ENCODE results near the gene KRTAP3-2.

KRTAP3-2 gene

DNA sequence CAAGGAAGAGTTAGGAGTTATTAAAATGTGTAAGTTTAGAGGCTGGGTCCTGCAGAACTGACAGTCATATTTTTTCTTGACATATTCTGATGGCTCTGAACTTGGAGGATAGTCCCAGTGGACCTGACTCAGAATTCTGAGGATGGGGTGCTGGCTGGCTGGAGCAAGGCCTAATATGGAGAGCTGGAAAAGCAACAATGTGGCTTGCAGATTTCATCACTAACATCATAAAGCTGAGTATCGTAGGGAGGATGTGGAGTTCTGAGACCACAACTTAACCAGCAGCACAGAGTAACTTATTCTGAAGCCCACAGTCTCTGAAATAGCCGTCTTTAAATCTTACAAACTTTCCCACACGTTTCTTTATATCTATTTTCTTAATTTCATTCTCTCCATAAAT is 25.0 kb upstream of the KRTAP3-2 start:
- no peaks in the 10 kb centered on the region; the same call in 1 of the 2 replicates for H3K9me3 ChIP-seq (ENCODE audit: control insufficient read depth, insufficient read depth, low read length)
- no peak overlapping the region for H3K9ac ChIP-seq (ENCODE audit: low read depth, low read length)
- H3K4me3 ChIP-seq (ENCODE audit: low read depth, low read length), result no peak overlapping the region
- no peaks in the 10 kb centered on the region for H3K36me3 ChIP-seq (ENCODE audit: control insufficient read depth, insufficient read depth, low read length)
- no peaks in the 10 kb centered on the region for H3K4me1 ChIP-seq (ENCODE audit: control insufficient read depth, insufficient read depth, low read length)
- no peak overlapping the region for H3K27ac ChIP-seq (ENCODE audit: low read depth, low read length)
- no peaks in the 10 kb centered on the region for H3K27me3 ChIP-seq (ENCODE audit: control insufficient read depth, insufficient read depth, low read length)

- H3K27me3 ChIP-seq (ENCODE audit: control insufficient read depth, insufficient read depth, low read length), result no peaks in the 10 kb centered on the region
- no peaks in the 10 kb centered on the region; the same call in 1 of the 2 replicates for H3K9me3 ChIP-seq (ENCODE audit: control insufficient read depth, insufficient read depth, low read length)
- no peak overlapping the region for H3K4me3 ChIP-seq (ENCODE audit: low read depth, low read length)
- no peak overlapping the region for H3K9ac ChIP-seq (ENCODE audit: low read depth, low read length)
- H3K36me3 ChIP-seq (ENCODE audit: control insufficient read depth, insufficient read depth, low read length), result no peaks in the 10 kb centered on the region
- H3K27ac ChIP-seq (ENCODE audit: low read depth, low read length), result no peak overlapping the region
- H3K4me1 ChIP-seq (ENCODE audit: control insufficient read depth, insufficient read depth, low read length), result no peaks in the 10 kb centered on the region
These were observed 20.6 kb upstream of the KRTAP3-2 start for GRCh38 chr17:41020336-41020735.

GRCh38 chr17:41019415-41019814 is 19.7 kb upstream of the KRTAP3-2 start:
- no peaks in the 10 kb centered on the region for H3K36me3 ChIP-seq (ENCODE audit: control insufficient read depth, insufficient read depth, low read length)

DNA sequence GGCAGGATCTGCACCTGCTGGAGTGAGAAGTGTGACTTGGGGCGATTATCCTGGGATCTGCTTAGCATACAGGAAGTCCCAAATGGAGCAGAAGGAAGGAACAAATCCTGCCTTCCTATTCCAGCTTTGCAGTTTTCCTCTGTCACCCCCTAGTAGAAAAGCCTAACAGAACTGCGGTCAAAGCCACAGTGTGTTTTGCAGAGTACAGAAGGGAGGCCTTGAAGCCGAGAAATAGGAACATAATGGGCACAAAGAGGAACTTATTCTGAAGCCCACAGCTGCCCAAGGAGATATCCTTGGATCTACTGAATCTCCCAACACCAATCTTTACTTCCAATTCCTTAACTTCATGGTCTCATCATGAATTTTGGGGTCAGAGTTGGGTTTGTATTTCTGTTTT is 18.8 kb upstream of the KRTAP3-2 start:
- Histone ChIP-seq H3K9ac (ENCODE audit: low read depth, low read length) (no peak overlapping the region), H3K36me3 (ENCODE audit: control insufficient read depth, insufficient read depth, low read length) (no peaks in the 10 kb centered on the region)

More at GRCh38 chr17:41019415-41019814, 19.7 kb upstream of the KRTAP3-2 start:
- no peak overlapping the region for H3K9ac ChIP-seq (ENCODE audit: low read depth, low read length)
- H3K4me3 ChIP-seq (ENCODE audit: low read depth, low read length), result no peak overlapping the region
- H3K9me3 ChIP-seq (ENCODE audit: control insufficient read depth, insufficient read depth, low read length), result no peaks in the 10 kb centered on the region; the same call in 1 of the 2 replicates
- H3K27me3 ChIP-seq (ENCODE audit: control insufficient read depth, insufficient read depth, low read length), result no peaks in the 10 kb centered on the region
- H3K4me1 ChIP-seq (ENCODE audit: control insufficient read depth, insufficient read depth, low read length), result no peaks in the 10 kb centered on the region
- no peak overlapping the region for H3K27ac ChIP-seq (ENCODE audit: low read depth, low read length)

DNA sequence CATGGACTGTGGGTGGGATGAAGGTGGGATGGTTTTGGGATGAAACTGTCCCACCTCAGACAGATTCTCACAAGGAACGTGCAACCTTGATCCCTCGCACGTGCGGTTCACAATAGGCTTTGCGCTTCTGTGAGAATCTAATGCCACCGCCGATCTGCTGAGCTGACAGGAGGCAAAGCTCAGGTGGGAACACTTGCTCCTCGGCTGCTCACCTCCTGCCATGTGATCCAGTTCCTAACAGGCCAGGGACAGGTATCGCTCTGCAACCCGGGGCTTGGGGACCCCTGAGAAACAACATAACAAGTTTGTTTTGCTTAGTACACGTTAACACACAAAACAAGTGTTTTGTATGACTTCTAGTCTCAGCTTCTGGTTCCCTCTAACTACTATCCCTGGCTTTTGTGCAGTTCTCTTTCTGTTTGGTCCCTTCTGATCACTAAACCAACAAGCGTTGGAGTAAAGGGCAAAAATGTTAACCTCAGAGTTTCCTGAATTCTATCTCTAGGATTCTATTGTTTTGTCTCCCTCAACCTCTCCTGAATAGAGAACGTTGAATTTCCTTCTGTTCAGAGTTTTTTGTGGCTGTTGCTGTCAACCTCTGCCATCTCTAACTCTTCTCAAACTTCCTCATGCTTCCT is 17.0 kb upstream of the KRTAP3-2 start:
- Histone ChIP-seq H3K9me3 (ENCODE audit: control insufficient read depth, insufficient read depth, low read length) (no peaks in the 10 kb centered on the region; the same call in 1 of the 2 replicates), H3K36me3 (ENCODE audit: control insufficient read depth, insufficient read depth, low read length) (no peaks in the 10 kb centered on the region), H3K4me3 (ENCODE audit: low read depth, low read length) (no peak overlapping the region), H3K27me3 (ENCODE audit: control insufficient read depth, insufficient read depth, low read length) (no peaks in the 10 kb centered on the region), H3K27ac (ENCODE audit: low read depth, low read length) (no peak overlapping the region), H3K4me1 (ENCODE audit: control insufficient read depth, insufficient read depth, low read length) (no peaks in the 10 kb centered on the region), H3K9ac (ENCODE audit: low read depth, low read length) (no peak overlapping the region)

More for the DNA sequence above, 18.8 kb upstream of the KRTAP3-2 start:
- no peak overlapping the region for H3K4me3 ChIP-seq (ENCODE audit: low read depth, low read length)
- H3K4me1 ChIP-seq (ENCODE audit: control insufficient read depth, insufficient read depth, low read length), result no peaks in the 10 kb centered on the region
- H3K27ac ChIP-seq (ENCODE audit: low read depth, low read length), result no peak overlapping the region
- H3K9me3 ChIP-seq (ENCODE audit: control insufficient read depth, insufficient read depth, low read length), result no peaks in the 10 kb centered on the region; the same call in 1 of the 2 replicates
- no peaks in the 10 kb centered on the region for H3K27me3 ChIP-seq (ENCODE audit: control insufficient read depth, insufficient read depth, low read length)

GRCh38 chr17:41015454-41015853 is 15.7 kb upstream of the KRTAP3-2 start:
- Histone ChIP-seq H3K27ac (ENCODE audit: low read depth, low read length) (no peak overlapping the region), H3K9me3 (ENCODE audit: control insufficient read depth, insufficient read depth, low read length) (no peaks in the 10 kb centered on the region), H3K4me3 (ENCODE audit: low read depth, low read length) (no peak overlapping the region), H3K9ac (ENCODE audit: low read depth, low read length) (no peak overlapping the region), H3K4me1 (ENCODE audit: control insufficient read depth, insufficient read depth, low read length) (no peaks in the 10 kb centered on the region), H3K27me3 (ENCODE audit: control insufficient read depth, insufficient read depth, low read length) (no peaks in the 10 kb centered on the region), H3K36me3 (ENCODE audit: control insufficient read depth, insufficient read depth, low read length) (no peaks in the 10 kb centered on the region)

- Histone ChIP-seq H3K4me1 (ENCODE audit: control insufficient read depth, insufficient read depth, low read length) (peaks cover 14% of the 10 kb centered on the region), H3K27me3 (ENCODE audit: control insufficient read depth, insufficient read depth, low read length) (no peaks in the 10 kb centered on the region), H3K4me3 (ENCODE audit: low read depth, low read length) (no peak overlapping the region), H3K9me3 (ENCODE audit: control insufficient read depth, insufficient read depth, low read length) (no peaks in the 10 kb centered on the region), H3K27ac (ENCODE audit: low read depth, low read length) (no peak overlapping the region), H3K36me3 (ENCODE audit: control insufficient read depth, insufficient read depth, low read length) (no peaks in the 10 kb centered on the region), H3K9ac (ENCODE audit: low read depth, low read length) (no peak overlapping the region)
These were observed 13.9 kb upstream of the KRTAP3-2 start for GRCh38 chr17:41013606-41014005.

- Histone ChIP-seq H3K4me1 (ENCODE audit: control insufficient read depth, insufficient read depth, low read length) (peaks cover 16% of the 10 kb centered on the region), H3K9ac (ENCODE audit: low read depth, low read length) (no peak overlapping the region), H3K27me3 (ENCODE audit: control insufficient read depth, insufficient read depth, low read length) (no peaks in the 10 kb centered on the region), H3K36me3 (ENCODE audit: control insufficient read depth, insufficient read depth, low read length) (no peaks in the 10 kb centered on the region), H3K27ac (ENCODE audit: low read depth, low read length) (no peak overlapping the region), H3K4me3 (ENCODE audit: low read depth, low read length) (no peak overlapping the region), H3K9me3 (ENCODE audit: control insufficient read depth, insufficient read depth, low read length) (no peaks in the 10 kb centered on the region)
These were observed 13.5 kb upstream of the KRTAP3-2 start for GRCh38 chr17:41013181-41013580.

GRCh38 chr17:41012326-41013120 is 12.8 kb upstream of the KRTAP3-2 start:
- no peaks in the 10 kb centered on the region for H3K36me3 ChIP-seq (ENCODE audit: control insufficient read depth, insufficient read depth, low read length)
- H3K9me3 ChIP-seq (ENCODE audit: control insufficient read depth, insufficient read depth, low read length), result no peaks in the 10 kb centered on the region
- peaks cover 16% of the 10 kb centered on the region for H3K4me1 ChIP-seq (ENCODE audit: control insufficient read depth, insufficient read depth, low read length)
- H3K27me3 ChIP-seq (ENCODE audit: control insufficient read depth, insufficient read depth, low read length), result no peaks in the 10 kb centered on the region
- no peak overlapping the region for H3K9ac ChIP-seq (ENCODE audit: low read depth, low read length)
- no peak overlapping the region for H3K27ac ChIP-seq (ENCODE audit: low read depth, low read length)
- no peak overlapping the region for H3K4me3 ChIP-seq (ENCODE audit: low read depth, low read length)

DNA sequence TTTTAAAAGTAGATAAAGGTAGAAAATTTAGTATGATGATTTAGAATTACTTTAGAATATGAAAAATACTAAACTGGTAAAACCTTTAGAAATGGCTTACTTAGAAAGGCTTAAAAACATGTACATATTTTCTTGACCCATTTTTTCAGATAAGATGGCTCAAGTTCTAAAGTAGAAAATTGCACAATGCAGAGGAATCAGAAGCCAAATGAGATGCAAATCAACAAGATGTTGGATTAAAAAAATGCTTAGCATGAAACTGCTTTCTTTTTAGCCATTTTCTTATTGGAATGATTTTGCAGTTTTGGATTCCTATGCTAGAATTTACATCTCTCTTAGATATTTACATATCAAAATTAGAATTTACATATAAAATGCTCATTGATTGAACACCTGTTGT is 10.7 kb upstream of the KRTAP3-2 start:
- Histone ChIP-seq H3K4me1 (ENCODE audit: control insufficient read depth, insufficient read depth, low read length) (peaks cover 16% of the 10 kb centered on the region), H3K4me3 (ENCODE audit: low read depth, low read length) (no peak overlapping the region), H3K27ac (ENCODE audit: low read depth, low read length) (no peak overlapping the region), H3K27me3 (ENCODE audit: control insufficient read depth, insufficient read depth, low read length) (no peaks in the 10 kb centered on the region), H3K9ac (ENCODE audit: low read depth, low read length) (no peak overlapping the region), H3K36me3 (ENCODE audit: control insufficient read depth, insufficient read depth, low read length) (no peaks in the 10 kb centered on the region), H3K9me3 (ENCODE audit: control insufficient read depth, insufficient read depth, low read length) (no peaks in the 10 kb centered on the region)

DNA sequence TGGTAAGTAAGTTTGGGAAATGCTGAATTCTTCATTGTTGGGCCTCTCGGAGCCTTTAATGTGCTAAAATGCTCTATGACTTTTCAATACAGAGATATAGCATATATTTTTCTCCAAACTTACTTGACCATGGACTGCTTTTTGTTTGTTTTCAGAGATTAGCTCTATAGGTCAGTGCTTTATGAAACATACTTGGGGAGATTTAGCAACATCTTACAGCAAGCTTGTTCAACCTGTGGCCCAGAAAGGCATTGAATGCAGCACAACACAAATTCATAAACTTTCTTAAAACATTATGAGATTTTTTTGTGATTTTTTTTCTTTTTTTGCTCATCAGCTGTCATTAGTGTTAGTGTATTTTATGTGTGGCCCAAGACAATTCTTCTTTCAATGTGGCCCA is 10.2 kb upstream of the KRTAP3-2 start:
- Histone ChIP-seq H3K9me3 (ENCODE audit: control insufficient read depth, insufficient read depth, low read length) (no peaks in the 10 kb centered on the region), H3K9ac (ENCODE audit: low read depth, low read length) (no peak overlapping the region), H3K27ac (ENCODE audit: low read depth, low read length) (no peak overlapping the region), H3K4me1 (ENCODE audit: control insufficient read depth, insufficient read depth, low read length) (peaks cover 16% of the 10 kb centered on the region), H3K27me3 (ENCODE audit: control insufficient read depth, insufficient read depth, low read length) (no peaks in the 10 kb centered on the region), H3K4me3 (ENCODE audit: low read depth, low read length) (no peak overlapping the region), H3K36me3 (ENCODE audit: control insufficient read depth, insufficient read depth, low read length) (no peaks in the 10 kb centered on the region)

All from HUES48 (cell line).